Cardiac septum (tissue), 1 donor: ENCODE results near the gene COL24A1. TPM values are rescaled to one million over a fixed set of nuclear protein-coding genes. Genes with fewer than 3 reads are reported as not detected.
A peak's percentile ranks its signal among the peaks of the same experiment; 100 is the strongest.

Experiments
- DNase-seq: peaks from one replicate; pipeline ENCODE4 v3.0.0-alpha.2; 2020; ENCODE audit warnings: low spot score
- intact Hi-C: fragments of 100-400 bp; cut with DNase I; formaldehyde crosslinking; loops from one replicate; pipeline ENCODE4 v1.14.0; 2022
- long read RNA-seq: library from polyadenylated mRNA; unstranded; transcript quantifications from one replicate; pipeline ENCODE4 v2.0.0, GENCODE V29; 2021
- total RNA-seq: library from RNA; stranded (reverse); fragmentation: NEBNext Ultra II Directional; extraction: Animal tissue kit (Norgen Biotek cat#: 25700); gene quantifications from one replicate; pipeline ENCODE4 v1.2.1, GENCODE V29; 2021
- donor health status: DM: no; HTN: no; CAD: no.

Gene COL24A1
- total RNA-seq, result 1.3 TPM
- long read RNA-seq, result 0 reads

GRCh38 chr1:86156566-86157455 is at the start of gene COL24A1:
COL24A1 (minus strand) TSS chr1:86156772; CDS start chr1:86156396, 376 bp downstream.
- intact Hi-C loops, result loop anchor here (10.0 kb wide), 1 partner anchor 198 kb away; no protein-coding TSS in a partner anchor
- peak; percentile 81 for DNase-seq

GRCh38 chr1:86205741-86206140 is 49.2 kb upstream of the COL24A1 start:
- no peak for DNase-seq
- intact Hi-C loops, result no loop called here

DNA sequence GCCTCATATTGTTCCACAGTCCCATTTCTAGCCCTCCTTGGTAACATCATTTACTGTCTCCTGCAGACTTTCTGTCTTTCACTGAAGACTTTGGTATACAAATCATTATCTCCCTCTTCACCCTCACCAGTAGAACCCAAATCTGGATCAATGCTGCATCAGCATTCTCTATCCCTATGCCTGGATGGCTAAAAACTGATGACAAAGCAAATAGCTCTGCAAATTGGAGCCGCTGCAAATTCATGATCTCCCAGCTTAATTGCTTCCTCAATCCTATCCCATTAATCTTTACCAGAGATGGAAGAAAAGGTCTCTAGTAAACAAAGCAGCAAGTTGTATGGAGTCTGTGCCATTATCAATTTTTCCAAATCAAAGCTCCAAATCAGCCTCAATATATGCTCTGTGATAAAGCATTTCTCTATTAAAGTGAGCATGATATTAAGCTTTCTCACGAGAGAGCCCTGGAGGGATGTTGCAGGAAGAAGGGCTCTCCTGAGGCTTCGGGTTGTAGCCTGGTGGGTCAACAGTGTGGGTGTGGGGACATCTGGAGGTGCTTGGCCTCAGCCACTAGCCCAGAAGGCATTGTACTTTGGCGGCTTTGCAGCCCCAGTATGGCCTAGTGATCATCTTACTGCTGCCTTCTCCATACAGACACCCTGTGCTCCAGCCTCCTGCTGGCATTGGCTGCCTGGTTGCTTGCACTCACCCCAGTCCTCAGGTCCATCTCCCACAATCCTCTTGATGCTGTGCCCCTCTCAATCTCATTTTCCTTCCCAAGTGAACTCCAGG is 46.2 kb upstream of the COL24A1 start:
- intact Hi-C loops, result no loop called here
- DNase-seq, result no peak

GRCh38 chr1:86201311-86201710 is 44.7 kb upstream of the COL24A1 start:
- intact Hi-C loops, result no loop called here
- no peak for DNase-seq

GRCh38 chr1:86200901-86201300 is 44.3 kb upstream of the COL24A1 start:
- no peak for DNase-seq
- intact Hi-C loops, result no loop called here

- no peak for DNase-seq
- intact Hi-C loops, result no loop called here
Observed at GRCh38 chr1:86197206-86197855, 40.8 kb upstream of the COL24A1 start.

- intact Hi-C loops, result no loop called here
- DNase-seq, result no peak
Observed at GRCh38 chr1:86195281-86195680, 38.7 kb upstream of the COL24A1 start.

DNA sequence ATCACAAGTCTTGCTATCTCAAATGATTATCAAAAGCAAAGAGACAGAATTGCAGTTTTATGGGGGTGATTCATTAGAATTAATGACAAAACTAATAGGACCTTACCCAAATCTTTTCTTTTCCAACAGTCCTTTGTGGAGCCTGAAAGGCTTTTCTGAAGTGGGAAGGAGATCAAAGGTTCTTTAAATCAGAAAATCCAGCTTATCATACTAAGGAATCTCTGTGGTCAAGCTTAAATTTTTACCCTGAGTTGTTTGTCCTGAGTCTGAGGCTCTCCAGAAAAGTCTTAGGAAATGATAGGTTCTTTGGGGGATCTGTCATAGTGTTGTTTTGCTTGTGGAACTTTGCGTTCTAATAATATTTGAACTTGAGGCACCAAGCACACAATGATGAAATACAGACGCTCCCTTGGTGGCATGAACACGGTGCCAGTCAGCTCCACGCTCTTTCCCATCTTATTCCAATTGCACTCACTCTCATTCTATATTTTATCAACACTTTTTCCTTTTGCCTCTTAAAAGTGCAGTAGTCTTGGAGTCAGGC is 38.0 kb upstream of the COL24A1 start:
- DNase-seq, result no peak
- intact Hi-C loops, result no loop called here

DNA sequence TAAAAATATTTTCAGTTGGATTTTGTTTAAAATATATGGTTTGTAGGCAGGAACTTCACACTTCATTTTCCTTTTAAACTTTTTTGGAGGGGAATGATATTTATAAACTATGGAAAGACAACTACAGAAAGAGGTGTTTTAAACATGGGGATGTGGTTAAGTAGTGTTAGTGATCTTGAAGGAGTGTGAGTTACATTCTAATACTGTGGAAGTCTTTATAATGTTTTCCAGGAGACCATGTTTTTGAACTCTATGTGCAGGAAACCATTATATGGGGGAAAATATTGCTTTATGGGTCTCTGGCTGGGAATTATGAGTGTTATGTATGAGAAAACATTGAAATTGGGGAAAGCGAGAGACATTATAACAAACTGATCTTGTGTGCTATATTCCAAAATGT is 35.8 kb upstream of the COL24A1 start:
- intact Hi-C loops, result no loop called here
- DNase-seq, result no peak

GRCh38 chr1:86191958-86192357 is 35.4 kb upstream of the COL24A1 start:
- intact Hi-C loops, result no loop called here
- no peak for DNase-seq

DNA sequence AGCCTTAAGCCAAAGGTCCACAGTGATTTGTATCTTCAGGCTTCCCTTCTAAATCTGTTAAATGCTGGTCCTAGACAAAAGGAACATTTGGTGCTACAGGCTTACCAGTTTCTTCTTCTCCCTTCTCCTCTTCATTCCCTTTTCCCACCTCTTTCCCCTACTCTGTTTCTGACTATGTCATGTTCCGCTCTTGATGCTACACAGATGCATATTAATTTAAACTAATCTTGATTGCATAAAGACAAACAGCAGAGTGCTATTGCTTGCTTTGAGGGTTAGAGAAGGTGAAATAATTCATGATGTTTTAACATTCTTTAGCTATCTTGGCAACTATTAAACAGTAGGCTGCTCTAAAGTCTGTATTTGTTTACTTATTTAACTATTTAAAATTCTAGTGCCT is 34.3 kb upstream of the COL24A1 start:
- intact Hi-C loops, result no loop called here
- no peak for DNase-seq

DNA sequence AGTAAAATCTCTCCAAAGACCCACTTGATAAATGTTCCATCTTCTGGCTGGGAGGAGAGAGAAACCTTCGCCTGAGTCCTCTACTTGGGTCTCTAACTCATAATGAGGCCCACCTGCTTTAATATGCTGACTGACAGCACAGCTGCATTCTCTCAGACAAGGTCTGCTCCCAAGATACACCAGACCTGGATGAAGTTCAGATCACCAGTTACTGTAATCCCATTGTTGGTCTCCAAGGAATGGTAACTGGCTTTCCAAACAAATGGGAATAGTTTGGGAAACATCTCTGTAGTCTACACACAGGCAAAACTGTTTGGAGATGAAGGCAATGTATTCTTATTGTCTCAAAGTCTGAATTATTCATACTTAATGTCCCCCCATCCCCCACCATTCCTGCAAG is 27.9 kb upstream of the COL24A1 start:
- DNase-seq, result no peak
- intact Hi-C loops, result no loop called here

- intact Hi-C loops, result no loop called here
- no peak for DNase-seq
Observed at GRCh38 chr1:86183810-86184209, 27.2 kb upstream of the COL24A1 start.

DNA sequence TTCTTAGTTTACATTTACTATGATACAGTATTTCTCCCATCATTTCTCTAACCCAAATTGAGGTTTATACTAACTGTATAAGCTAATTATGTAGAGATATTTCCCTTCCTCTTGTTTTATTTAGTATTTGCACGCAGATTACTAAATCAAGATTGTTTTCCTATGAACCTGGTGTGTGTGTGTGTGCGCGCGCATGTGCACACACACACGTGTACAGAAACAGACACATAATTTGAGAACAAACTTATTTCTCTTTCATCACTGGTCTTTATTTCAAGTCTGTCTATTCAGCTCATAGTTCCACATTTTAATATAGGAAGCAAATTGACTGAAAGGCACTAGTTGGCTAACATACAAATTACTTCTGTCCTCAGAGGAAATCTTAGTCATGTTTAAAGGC is 19.7 kb upstream of the COL24A1 start:
- no peak for DNase-seq
- intact Hi-C loops, result no loop called here

DNA sequence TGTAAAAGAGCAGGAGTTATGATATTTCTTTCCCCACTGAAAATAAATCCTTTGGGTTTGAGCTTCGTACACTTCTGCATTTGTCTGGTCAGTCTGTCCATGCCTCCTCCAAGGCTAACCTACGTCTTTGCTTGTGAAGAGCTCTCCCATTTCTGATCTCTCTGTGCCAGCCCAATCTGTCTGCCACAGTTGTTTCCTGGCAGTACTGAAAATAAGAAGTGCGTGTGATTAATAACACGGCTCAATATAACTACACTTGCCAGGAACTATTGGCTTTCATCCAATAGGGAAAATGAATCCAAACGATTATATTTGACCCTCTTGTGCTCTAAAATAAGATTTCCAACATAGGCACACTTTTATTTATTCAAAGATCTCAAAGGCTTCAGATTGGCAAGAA is 19.2 kb upstream of the COL24A1 start:
- intact Hi-C loops, result no loop called here

GRCh38 chr1:86169625-86170024 is 13.1 kb upstream of the COL24A1 start:
- no peak for DNase-seq
- intact Hi-C loops, result no loop called here

More for the DNA sequence above, 19.2 kb upstream of the COL24A1 start:
- DNase-seq, result no peak

GRCh38 chr1:86159800-86160199 is 3.2 kb upstream of the COL24A1 start:
- no peak for DNase-seq
- intact Hi-C loops, result loop anchor here (10.0 kb wide), 1 partner anchor 195 kb away; no protein-coding TSS in a partner anchor

- intact Hi-C loops, result loop anchor here (10.0 kb wide), 1 partner anchor 199 kb away; no protein-coding TSS in a partner anchor
- peak; percentile 69 for DNase-seq
Observed at GRCh38 chr1:86155807-86156565, 586 bp downstream of the COL24A1 start.
